HS-5 (cell line): ENCODE data around the gene DONSON.
"Not testable (repeated sequence)": the region's sequence is repeated elsewhere in the genome, so short reads cannot be mapped to it uniquely, and the experiment has no call there.

Experiments used
- DNase-seq: peaks from one replicate; pipeline ENCODE4 v3.0.0-alpha.2; 2012; ENCODE audit warnings: low read depth

Gene DONSON, protein sequence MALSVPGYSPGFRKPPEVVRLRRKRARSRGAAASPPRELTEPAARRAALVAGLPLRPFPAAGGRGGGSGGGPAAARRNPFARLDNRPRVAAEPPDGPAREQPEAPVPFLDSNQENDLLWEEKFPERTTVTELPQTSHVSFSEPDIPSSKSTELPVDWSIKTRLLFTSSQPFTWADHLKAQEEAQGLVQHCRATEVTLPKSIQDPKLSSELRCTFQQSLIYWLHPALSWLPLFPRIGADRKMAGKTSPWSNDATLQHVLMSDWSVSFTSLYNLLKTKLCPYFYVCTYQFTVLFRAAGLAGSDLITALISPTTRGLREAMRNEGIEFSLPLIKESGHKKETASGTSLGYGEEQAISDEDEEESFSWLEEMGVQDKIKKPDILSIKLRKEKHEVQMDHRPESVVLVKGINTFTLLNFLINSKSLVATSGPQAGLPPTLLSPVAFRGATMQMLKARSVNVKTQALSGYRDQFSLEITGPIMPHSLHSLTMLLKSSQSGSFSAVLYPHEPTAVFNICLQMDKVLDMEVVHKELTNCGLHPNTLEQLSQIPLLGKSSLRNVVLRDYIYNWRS

DNA sequence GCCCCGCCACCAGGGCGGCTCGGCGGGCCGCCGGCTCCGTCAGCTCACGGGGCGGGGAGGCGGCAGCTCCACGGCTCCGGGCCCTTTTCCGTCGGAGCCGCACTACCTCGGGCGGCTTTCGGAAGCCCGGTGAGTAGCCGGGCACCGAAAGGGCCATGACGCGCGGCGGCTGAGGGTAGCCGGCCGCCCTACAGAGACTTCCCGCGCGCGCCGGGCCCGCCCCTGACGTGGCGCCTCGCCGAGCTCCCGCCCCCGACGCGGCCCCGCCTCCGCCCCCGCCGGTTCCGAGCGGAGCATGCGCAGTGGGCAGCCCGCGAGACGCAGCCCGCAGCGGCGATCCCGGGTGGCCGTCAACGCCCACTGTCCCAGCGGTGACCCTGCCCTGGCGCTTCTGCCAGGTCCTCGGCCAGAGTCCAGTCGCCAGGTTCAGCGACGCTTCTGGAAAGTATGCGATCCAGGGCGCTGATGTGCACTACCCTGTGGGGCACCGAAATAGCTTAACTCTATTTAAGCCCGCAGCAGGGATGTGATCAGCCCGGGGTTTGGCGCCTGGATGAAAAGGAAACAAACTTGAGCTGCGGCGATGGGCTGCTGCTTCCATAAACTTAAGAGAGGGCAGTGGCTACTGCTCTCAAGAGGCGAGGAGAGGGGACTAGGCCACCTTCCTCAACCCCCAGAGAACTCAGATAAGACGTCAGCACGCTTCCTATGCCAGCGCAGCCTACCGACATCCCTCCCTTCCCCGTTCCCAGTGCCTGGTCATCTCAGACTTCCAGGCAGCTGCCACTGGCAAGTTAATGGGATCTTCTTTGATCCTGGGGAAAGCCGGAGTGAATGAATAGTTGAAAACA lies at the start of gene DONSON:
DONSON (minus strand) TSS at position 200 of the 851 bp plus-strand sequence; CDS start at position 157, 43 bp downstream.
- peak; percentile 56 for DNase-seq

DNA sequence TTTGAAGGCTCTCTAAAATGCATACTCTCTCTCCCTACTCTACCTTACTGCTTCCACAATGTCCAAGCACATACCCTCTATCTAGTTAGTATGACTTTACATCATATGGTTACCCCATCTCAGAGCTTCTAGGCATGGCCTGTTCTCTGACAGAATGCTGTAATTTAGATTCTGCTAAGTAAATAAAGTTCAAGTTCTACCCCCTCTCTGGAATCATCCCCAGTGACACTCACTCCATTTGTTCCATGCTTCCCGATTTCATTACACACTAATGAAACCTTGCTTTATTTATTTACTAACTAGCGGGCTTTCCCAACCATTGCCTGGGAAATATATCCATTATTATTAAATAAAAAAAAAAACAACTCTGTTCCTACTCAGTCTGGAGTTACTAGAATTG lies 45.8 kb upstream of the DONSON start:
- DNase-seq: no peak

DNA sequence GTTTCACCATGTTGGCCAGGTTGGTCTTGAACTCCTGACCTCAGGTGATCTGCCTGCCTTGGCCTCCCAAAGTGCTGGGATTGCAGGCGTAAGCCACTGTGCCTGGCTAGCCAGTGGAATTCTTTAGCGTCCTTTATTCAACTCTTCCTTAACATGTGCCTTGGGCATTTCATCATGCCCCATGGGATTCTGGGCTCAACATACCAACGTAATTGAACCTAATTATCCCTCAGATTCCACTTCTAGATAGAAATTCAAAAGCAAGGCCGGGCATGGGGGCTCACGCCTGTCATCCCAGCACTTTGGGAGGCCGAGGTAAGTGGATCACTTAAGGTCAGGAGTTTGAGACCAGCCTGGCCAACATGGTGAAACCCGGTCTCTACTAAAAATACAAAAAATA lies 37.7 kb upstream of the DONSON start:
- DNase-seq: not testable (repeated sequence)

DNA sequence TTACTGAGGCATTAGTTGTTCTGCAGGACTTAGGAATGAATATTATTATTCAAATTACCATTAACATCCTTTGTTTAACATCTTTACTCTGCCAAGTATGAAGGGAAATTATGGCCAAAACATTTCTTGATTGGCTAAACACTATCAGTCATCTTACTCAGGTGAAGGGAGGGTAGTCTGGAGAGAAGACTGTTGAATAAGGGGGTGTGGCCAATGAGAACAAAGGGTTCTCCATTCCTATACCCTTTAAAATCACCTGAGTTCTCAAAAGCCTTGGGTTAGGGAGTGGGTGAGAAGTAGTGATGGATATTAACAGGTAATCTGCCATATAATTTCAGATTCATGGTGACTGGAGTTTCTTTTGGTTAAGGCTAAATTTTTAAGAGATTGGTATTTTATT lies 33.8 kb upstream of the DONSON start:
- DNase-seq: no peak

DNA sequence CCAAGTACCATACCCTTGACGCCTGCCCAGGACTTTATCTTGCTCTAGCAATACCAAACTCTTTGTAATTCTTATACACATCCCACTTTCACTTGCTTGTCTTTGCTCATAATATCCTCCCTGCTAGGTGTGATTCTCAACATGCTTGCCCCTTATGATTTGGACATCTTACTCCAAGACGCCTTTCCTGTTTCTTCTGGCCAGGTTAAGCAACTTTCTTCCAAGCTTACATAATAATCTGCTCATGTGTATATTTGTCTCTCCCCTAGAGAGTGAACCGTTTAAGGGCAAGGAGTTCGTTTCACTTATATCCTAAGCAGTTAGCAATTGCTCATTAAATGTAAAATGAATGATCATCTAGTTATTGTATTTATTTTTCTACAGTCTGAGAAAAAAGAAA lies 31.2 kb upstream of the DONSON start:
- DNase-seq: no peak

DNA sequence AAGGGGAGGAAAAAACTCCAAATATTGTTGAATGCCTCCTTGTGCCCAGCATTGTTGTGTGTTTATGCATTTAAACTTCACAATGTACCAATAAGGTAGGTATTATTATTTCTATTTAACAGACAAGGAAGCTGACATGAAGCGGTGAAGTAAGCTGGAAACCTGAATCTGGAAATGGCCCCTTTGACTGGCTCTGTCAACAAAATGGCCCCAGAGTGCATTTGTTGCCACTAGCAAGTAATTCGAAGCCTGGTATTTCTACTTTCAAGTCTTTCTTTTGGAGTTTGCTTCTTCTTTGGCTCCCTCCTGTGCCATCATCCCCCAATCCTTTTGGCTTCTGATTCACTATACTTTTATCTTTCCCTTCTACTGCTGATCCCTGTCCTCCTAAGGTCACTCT lies 29.9 kb upstream of the DONSON start:
- no peak for DNase-seq

DNA sequence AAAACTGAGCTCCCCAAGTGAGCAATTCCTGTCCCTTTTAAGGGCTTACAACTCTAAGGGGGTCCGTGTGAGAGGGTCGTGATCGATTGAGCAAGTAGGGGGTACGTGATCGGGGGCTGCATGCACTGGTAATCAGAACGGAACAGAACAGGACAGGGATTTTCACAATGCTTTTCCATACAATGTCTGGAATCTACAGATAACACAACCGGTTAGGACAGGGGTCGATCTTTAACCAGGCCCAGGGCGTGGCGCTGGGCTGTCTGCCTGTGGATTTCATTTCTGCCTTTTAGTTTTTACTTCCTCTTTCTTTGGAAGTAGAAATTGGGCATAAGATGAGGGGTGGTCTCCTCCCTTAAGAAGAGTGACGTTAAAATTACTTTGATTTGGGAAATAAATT lies 29.1 kb upstream of the DONSON start:
- not testable (repeated sequence) for DNase-seq

DNA sequence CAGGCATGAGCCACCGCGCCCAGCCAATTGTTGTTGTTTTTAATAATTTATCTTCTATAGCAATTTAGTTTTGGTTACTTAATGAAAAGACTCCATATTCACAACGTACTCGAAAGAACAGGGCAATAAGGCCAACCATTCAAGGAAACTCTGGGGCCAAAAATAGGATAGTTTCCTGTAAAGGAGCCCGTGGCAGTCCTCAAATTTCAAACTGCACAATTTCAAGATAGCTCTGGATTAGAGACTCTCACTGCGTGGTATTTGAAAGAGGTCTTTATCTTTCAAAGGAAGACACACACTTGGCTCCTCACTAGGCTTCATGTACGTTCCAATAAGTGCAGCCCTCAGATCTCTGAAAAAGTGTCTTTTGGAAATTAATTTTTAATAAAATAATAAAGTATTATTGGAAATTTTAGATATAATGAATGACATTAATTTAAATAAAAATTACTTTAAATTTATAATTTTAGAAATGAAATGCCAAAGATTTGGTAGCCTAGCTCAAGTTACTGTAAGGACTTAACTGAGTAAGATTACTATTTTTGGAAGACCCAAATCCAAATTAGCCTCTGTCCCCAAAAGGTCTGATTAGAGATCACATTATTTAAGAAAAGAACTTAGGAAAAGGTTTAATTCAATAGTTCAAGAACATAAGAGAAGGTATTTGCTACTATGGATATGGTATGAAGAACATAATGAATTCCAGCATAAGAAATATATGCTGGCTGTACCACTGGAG lies 22.7 kb upstream of the DONSON start:
- DNase-seq: no peak

DNA sequence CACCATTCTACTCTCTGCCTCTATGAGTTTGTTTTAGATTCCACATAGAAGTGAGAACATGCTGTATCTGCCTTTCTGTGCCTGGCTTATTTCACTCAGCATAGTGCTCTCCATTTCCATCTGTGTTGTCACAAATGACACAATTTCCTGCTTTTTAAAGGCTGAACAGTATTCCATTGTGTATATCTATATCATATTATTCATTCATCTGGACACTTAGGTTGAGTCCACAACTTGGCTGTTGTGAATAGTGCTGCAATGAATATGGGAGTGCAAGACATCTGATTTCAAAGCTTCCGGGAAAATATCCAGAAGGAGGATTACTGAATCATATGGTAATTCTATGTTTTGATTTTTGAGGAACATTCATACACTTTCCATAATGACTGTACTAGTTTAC lies 20.1 kb upstream of the DONSON start:
- DNase-seq: peak; percentile 8

DNA sequence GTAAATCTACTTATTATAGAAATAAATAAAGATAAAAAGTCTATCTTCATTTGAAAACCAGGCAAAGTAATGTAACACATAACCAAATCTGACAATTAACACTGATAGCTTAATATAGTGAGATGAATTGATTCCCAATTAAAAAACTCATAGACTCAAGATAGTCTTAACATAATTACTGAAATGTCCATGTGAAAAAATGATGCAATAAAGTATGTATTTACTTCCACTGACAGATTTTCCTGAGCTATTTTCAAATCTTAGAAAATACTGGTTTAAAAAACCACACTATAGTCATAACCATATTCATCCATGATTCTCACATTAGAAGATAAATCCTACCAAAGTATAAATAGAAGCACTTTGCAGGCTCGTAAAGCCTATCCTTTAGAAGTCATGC lies 9.6 kb upstream of the DONSON start:
- no peak for DNase-seq

DNA sequence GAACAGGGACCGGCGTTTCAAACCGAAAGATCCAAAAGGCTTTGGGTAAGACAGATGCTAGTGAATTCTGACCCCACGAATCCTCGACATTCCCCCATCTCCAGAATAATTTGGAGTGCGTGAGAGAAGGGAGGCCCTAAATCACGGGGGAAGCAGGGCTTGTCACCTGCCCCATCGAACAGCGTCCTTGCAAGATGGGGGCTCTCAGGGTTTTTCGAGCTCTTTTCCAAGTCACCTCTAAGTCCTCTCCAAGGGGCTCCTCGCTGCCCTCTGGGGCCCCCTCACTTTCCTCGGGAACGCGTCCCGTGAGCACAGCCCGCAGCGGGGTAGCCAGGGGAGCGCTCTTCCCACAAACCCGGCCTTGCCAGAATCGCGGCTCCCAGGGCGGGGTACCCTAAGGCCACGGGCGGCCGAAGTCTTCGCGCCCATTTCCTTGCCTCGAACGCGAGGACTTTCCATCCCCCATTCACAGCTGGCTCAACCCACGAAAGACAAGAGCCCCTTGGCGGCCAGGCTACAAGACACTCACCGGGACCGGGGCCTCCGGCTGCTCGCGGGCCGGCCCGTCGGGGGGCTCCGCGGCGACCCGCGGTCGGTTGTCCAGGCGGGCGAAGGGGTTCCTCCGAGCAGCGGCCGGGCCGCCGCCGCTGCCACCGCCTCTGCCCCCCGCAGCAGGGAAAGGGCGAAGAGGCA lies 546 bp downstream of the DONSON start:
- DNase-seq: no peak

DNA sequence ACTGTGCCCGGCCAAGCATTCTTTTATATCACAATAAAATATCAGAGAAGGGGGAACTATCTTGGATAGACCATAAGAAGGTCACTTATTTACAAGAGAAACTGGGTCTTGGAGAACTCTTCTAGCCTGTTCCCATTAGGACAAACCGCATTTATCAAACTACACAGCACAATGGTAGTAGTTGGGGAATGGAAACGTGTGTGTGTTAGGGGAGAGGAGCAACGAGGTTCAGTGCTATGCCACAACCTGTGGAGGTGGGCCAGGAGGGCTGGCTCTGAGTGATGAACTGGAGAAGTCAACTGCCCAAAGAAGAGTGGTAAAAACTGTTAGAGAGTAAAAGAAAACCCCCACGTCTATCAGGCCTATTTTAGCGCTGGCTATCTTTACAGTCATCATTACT lies 1.6 kb downstream of the DONSON start:
- DNase-seq: no peak

DNA sequence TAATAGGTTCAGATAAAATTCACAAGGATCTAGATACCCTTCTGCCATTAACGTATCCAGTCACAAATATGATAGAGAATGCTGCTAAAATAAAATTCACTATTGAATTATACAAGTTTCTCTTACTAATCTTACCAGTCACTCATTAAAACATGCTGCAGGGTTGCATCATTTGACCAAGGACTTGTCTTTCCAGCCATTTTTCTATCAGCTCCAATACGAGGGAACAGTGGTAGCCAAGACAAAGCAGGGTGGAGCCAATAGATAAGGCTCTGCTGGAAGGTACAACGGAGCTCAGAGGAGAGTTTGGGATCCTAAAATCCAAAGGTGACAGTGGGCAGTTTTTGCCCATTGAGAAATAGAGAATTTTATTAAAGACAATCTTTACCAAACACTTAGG lies 4.0 kb downstream of the DONSON start:
- DNase-seq: no peak

DNA sequence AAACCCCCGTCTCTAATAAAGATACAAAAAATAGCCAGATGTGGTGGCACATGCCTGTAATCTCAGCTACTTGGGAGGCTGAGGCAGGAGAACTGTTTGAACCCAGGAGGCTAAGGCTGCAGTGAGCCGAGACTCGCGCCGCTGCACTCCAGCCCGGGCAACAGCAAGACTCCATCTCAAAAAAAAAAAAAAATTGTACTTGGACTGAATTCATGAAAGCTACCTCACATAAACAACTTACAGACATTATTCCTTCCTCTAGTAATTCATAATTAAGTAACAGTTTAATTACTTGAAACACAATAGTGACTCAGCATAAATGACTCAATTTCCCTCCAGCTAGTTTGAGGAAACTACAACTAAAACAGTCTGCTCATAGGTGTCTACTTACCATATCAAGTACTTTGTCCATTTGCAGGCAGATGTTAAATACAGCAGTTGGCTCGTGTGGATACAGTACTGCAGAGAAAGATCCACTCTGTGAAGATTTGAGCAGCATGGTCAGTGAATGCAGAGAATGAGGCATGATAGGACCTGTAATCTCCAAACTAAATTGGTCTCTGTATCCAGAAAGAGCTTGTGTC lies 9.4 kb downstream of the DONSON start:
- DNase-seq: no peak

DNA sequence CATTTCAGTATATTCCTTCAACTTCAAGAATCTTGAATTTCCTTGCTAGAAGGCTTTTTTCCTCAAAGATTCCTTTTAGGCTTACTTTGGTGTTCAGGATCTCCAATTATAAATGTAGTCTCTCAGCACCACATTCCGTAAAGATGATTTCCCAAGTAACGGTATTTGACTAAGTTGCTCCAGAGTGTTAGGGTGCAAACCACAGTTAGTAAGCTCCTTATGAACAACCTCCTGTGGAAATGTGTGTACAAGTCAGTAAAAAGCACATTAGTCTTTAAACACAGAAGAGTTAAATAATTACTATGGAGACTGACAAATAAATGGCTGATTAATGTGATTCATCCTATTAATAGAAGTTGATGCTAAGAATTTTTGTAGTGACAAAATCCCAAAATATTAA lies 10.3 kb downstream of the DONSON start:
- no peak for DNase-seq

DNA sequence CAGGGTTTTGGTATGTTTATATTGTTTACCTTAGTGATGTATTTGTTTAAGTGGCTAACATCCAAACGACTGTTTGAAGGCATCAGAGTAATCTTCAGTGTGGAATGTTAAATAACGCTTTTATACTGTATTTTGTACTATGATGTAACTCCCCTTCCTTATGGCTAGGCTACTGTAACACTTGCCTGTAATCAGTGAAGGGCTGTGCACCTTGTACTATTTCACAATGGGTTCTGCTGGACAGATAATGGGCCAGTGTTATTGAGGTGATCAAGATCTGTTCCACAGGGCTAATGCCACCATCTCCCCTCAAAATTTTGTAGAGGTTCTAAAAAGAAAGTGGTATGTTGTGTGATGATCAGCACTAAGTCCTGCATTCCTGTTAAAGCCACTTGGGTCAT lies 11.7 kb downstream of the DONSON start:
- not testable (repeated sequence) for DNase-seq

DNA sequence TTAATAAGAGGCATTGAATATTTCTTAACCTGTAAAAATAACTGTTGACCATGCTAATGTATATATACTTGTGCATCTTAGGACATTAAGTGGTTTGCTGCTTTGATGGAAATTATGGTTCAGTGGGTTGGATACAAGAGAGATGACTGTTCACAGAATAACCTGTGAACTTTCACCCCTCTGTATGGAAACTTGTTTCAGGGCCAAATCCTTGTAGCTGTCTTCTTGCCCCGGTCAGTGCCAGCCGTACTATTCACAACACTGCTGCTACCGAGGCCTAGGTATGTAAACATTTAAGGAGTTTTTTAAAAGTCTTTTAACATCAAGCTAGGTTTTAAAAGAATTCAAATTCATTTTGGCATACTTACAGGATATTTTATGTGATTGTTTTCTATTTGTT lies 16.1 kb downstream of the DONSON start:
- DNase-seq: no peak

DNA sequence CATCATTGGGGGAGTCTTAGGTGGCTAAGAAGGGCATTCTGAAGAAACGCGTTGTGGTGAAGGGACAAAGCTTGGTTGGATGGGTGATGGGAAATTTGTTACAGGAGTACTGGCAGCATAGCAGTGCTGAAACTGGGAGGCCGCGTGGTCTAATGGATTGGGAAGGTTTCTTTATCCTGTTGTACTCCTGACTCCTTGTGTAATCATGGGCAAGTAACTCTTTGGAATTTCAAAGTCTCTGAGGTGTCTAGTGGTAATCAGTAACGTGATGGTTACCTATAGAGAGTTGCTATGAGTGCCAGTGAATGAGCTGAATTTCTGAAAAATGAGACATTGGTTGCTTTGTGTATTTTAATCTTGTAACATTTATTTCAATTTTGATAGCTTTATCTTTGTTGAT lies 18.5 kb downstream of the DONSON start:
- DNase-seq: no peak

DNA sequence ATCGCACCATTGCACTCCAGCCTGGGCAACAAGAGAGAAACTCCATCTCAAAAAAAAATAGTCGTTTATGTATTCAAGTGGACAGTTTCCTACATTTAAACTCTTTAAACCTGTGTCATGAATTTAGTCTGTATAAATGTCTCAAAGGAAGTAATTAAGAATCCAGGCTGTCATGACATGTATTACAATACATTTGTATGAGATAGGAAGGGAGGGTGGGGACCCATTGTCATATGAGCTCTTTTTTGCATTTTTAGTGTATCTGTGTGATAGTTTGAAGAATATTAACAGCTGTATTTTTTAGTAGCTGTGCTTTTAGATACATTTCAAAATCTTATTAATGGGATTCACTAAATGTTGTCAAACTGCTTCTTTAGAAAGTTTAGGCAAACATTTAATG lies 20.0 kb downstream of the DONSON start:
- DNase-seq: no peak

DNA sequence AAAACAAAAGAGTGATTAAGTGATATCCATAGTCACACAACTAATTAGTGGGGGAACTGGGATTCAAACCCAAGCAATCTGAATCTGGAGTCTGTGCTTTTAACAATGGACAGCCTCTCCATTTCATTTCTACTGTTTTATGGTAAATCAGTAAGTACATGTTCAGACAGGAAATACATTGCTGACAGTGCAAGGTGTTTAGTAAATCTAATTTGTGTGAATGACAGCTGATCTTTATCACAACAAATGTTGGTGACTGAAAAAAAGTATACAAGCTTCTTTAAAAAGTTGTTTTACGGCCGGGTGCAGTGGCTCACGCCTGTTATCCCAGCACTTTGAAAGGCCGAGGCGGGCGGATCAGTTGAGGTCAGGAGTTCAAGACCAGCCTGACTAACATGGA lies 20.6 kb downstream of the DONSON start:
- no peak for DNase-seq

DNA sequence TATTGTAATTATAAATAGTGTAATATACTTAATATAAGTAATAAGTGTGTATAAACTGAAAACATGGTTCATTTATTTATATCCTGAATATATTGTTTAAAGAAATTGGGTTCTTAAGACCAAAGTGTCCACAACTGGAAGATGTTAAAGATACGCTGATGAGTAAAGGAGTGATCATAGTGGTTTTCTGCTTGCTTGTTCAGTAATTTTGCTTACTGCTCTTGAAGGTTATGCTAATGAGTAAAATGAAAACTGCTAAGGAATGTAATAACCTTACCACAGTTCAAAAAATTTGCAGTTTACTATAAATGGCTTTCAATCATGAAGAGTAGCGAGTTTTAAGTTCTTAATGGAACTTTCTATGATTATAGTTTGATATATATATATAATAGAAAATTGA lies 22.0 kb downstream of the DONSON start:
- DNase-seq: no peak
